NT2/D1 (cell line): ENCODE data around the gene HORMAD2.

Experiments used
- SUZ12 ChIP-seq: IDR thresholded peaks from 2 replicates; pipeline ENCODE4 v1.6.1; 2011; ENCODE audit not compliant: insufficient read length, insufficient read depth; ENCODE audit errors: extremely low read depth
- YY1 ChIP-seq: IDR thresholded peaks from 2 replicates; pipeline ENCODE4 v1.6.1; 2011; ENCODE audit not compliant: insufficient read length, insufficient read depth
- ZNF274 ChIP-seq: IDR thresholded peaks from 2 replicates; pipeline ENCODE4 v1.6.1; 2011; ENCODE audit warnings: mild to moderate bottlenecking, low read depth, low read length

- no peak for TF ChIP-seq SUZ12
- no peak for TF ChIP-seq YY1
- TF ChIP-seq ZNF274 = no peak
These were observed 43.6 kb upstream of the HORMAD2 start for GRCh38 chr22:30036656-30037055.
